ENCODE measurements around the gene FRMD4A.

The FRMD4A gene

DNA sequence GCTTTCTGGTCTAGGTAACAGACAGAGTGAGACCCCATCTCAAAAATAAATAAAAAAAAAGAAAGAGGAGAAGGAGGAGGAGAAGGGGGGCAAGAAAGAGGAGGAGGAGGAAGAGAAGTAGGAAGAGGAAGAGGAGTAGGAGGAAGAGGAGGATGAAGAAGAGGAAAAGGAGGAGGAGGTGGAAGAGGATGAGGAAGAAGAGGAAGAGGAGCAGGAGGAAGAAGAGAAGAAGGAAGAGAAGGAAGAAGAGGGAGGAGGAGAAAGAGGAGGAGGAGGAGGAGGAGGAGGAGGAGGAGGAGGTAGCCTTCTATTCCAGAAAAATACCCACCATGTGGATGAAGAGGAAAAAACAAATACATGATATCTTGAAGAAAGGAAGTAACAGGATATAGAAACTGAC, 172.1 kb downstream of the FRMD4A start:
- POLR2A ChIA-PET = no interaction called here
- CTCF ChIA-PET = interaction anchor here (2.1 kb wide), 1 partner anchor 10 kb away, joined by 6 read pairs; no protein-coding TSS in a partner anchor
- DNase-seq (ENCODE audit: extremely low spot score) = no peak

DNA sequence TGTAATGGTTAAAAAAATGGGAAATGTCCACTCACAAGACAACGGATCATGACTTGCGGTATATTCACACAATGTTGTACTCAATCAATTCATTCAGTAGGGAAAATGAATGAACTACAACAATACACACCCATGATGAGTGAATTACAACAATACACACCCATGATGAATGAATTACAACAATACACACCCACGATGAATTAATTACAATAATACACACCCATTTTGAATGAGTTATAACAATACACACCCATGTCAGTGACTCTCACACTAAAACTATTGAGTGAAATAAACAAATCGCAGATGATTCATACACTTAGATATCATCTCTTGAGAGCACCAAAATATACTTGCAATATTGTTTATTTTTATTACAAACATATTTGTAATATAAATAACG, 174.6 kb downstream of the FRMD4A start:
- CTCF ChIA-PET = interaction anchor here (1.3 kb wide), 1 partner anchor 32 kb away, joined by 4 read pairs; no protein-coding TSS in a partner anchor
- DNase-seq (ENCODE audit: extremely low spot score) = no peak
- TF ChIP-seq, protein P1, sequence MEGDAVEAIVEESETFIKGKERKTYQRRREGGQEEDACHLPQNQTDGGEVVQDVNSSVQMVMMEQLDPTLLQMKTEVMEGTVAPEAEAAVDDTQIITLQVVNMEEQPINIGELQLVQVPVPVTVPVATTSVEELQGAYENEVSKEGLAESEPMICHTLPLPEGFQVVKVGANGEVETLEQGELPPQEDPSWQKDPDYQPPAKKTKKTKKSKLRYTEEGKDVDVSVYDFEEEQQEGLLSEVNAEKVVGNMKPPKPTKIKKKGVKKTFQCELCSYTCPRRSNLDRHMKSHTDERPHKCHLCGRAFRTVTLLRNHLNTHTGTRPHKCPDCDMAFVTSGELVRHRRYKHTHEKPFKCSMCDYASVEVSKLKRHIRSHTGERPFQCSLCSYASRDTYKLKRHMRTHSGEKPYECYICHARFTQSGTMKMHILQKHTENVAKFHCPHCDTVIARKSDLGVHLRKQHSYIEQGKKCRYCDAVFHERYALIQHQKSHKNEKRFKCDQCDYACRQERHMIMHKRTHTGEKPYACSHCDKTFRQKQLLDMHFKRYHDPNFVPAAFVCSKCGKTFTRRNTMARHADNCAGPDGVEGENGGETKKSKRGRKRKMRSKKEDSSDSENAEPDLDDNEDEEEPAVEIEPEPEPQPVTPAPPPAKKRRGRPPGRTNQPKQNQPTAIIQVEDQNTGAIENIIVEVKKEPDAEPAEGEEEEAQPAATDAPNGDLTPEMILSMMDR (IDR thresholded peaks at IDR 0.05; ENCODE audit: control extremely low read depth, extremely low read depth, low read depth, missing control alignments) = no peak
- POLR2A ChIA-PET = no interaction called here

More for the DNA sequence above, 172.1 kb downstream of the FRMD4A start:
- TF ChIP-seq, protein P1 (IDR thresholded peaks at IDR 0.05; ENCODE audit: control extremely low read depth, extremely low read depth, low read depth, missing control alignments) = no peak

DNA sequence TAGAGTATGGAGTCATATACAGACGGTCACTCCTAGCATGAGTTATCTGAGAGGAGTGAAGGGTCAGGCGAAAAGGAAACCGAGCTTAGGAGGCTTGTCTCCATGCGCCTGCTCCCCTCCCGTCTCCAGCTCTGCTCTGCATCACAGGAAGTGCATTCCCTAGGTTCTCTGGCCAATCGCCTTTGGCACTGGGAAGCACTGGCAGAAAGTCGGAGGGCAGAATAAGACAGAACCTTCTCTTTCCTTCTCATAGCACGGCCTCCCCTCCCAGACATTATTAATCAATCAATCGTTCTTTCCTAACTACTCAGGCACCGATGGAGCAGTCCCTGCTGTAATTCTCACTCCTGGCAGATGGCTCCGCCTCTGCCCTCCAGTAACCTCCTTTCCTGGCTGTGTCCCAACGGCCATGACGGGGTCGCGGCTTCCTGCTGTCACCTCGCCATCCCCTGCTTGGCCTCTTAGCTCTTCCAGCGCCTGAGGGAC, 177.1 kb downstream of the FRMD4A start:
- TF ChIP-seq, protein P1 (IDR thresholded peaks at IDR 0.05; ENCODE audit: control extremely low read depth, extremely low read depth, low read depth, missing control alignments) = no peak
- no peak for DNase-seq (ENCODE audit: extremely low spot score)
- ChIA-PET POLR2A (no interaction called here), CTCF (interaction anchor here (1.1 kb wide), 1 partner anchor 9 kb away, joined by 3 read pairs; no protein-coding TSS in a partner anchor)

DNA sequence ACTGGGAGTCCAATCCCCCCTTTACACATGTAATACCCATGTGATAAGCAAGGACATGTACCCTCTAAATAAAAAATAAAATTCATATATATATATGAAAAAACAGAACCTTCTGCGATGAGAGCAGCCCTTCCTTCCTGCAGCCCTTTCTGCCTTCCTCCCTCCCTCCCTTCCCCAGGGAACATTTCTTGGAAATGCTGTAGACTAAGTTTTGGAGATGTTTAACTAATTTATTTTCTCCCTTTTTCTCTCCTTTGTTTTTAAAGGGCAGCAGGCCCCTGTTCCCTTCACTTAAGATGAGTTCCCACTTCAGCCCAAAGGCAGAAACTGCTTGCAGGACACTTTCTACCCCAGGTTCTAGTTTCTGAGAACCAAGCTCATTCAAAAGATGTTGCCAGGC, 179.2 kb downstream of the FRMD4A start:
- ChIA-PET CTCF (no interaction called here), POLR2A (no interaction called here)
- TF ChIP-seq, protein P1 (IDR thresholded peaks at IDR 0.05; ENCODE audit: control extremely low read depth, extremely low read depth, low read depth, missing control alignments) = no peak
- no peak for DNase-seq (ENCODE audit: extremely low spot score)

DNA sequence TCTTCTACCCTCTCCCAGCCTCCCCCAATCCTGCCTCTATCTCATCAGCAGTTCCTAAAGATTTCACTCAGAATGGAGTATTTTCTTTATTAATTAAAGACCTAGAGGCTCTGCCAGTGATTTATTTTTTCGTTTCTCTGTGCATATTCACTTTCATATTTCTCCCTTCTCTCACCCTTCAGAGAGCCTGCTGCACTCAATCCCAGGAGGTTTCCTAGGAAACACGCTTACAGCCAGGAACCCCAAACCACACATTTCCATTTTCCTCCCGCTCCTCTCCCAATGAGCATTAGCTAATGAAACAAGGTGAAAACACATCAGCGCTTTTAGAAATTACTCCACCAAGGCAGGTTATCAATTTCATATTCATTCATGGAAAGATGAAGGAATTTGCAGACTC, 180.2 kb downstream of the FRMD4A start:
- POLR2A ChIA-PET = no interaction called here
- no peak for DNase-seq (ENCODE audit: extremely low spot score)
- CTCF ChIA-PET = no interaction called here
- TF ChIP-seq, protein P1 (IDR thresholded peaks at IDR 0.05; ENCODE audit: control extremely low read depth, extremely low read depth, low read depth, missing control alignments) = no peak

DNA sequence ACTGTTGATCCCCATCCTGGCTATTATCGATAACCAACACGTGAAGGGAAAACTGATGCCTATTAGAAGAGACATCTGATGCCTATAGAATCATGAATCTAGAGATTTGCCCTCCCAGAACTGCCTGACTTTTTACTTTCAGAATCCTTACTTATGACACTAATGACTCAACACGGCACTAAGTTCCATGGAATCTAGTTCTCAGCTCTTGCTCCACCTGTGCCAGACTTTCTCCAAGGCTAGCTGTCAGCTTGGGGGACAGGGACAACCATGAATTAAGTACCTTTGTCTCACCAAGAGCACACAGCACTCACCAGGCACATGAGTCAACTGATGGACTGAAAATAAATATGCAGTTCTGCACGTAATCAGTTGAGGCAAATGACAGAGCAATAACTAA, 184.2 kb downstream of the FRMD4A start:
- CTCF ChIA-PET = no interaction called here

More for the DNA sequence above, 184.2 kb downstream of the FRMD4A start:
- TF ChIP-seq, protein P1 (IDR thresholded peaks at IDR 0.05; ENCODE audit: control extremely low read depth, extremely low read depth, low read depth, missing control alignments) = no peak
- POLR2A ChIA-PET = no interaction called here
- no peak for DNase-seq (ENCODE audit: extremely low spot score)
